ENCODE data around the gene CDIP1.

- no peak for TF ChIP-seq EZH2 (IDR thresholded peaks at IDR 0.05; ENCODE audit: borderline replicate concordance, low read depth, low read length, severe bottlenecking)
- TF ChIP-seq, protein P1, sequence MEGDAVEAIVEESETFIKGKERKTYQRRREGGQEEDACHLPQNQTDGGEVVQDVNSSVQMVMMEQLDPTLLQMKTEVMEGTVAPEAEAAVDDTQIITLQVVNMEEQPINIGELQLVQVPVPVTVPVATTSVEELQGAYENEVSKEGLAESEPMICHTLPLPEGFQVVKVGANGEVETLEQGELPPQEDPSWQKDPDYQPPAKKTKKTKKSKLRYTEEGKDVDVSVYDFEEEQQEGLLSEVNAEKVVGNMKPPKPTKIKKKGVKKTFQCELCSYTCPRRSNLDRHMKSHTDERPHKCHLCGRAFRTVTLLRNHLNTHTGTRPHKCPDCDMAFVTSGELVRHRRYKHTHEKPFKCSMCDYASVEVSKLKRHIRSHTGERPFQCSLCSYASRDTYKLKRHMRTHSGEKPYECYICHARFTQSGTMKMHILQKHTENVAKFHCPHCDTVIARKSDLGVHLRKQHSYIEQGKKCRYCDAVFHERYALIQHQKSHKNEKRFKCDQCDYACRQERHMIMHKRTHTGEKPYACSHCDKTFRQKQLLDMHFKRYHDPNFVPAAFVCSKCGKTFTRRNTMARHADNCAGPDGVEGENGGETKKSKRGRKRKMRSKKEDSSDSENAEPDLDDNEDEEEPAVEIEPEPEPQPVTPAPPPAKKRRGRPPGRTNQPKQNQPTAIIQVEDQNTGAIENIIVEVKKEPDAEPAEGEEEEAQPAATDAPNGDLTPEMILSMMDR (IDR thresholded peaks at IDR 0.05; ENCODE audit: borderline replicate concordance, extremely low read depth, low read length, poor library complexity, severe bottlenecking): no peak
Measured at GRCh38 chr16:4495766-4496165, 42.8 kb downstream of the CDIP1 start.

Measured in DND-41 (cell line).